ENCODE measurements around the gene EPHA7.

The EPHA7 gene

DNA sequence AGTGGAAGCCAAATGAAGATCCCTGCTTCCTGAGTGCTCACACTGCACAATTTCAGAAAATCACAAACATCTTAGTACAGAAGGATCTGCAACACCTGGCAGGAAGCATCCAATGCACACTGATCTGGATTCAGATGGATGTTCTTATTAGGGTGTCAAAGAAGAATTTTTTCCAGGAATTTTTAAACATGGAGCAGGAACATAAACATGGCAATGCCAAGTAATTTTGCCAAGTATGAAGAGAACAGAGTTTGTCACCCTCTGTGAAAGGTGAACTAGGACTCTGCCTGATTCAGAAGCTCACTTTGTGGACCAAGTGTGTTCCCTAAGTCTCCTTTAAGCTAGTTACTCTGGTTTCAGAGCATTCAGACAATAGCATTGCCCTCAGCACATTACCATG is 208.5 kb downstream of the EPHA7 start:
- no peak for TF ChIP-seq ZFX (IDR thresholded peaks at IDR 0.05; ENCODE audit: borderline replicate concordance)
- TF ChIP-seq, protein P1, sequence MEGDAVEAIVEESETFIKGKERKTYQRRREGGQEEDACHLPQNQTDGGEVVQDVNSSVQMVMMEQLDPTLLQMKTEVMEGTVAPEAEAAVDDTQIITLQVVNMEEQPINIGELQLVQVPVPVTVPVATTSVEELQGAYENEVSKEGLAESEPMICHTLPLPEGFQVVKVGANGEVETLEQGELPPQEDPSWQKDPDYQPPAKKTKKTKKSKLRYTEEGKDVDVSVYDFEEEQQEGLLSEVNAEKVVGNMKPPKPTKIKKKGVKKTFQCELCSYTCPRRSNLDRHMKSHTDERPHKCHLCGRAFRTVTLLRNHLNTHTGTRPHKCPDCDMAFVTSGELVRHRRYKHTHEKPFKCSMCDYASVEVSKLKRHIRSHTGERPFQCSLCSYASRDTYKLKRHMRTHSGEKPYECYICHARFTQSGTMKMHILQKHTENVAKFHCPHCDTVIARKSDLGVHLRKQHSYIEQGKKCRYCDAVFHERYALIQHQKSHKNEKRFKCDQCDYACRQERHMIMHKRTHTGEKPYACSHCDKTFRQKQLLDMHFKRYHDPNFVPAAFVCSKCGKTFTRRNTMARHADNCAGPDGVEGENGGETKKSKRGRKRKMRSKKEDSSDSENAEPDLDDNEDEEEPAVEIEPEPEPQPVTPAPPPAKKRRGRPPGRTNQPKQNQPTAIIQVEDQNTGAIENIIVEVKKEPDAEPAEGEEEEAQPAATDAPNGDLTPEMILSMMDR (IDR thresholded peaks at IDR 0.05) = no peak
- no peak overlapping the region for H3K27ac ChIP-seq

DNA sequence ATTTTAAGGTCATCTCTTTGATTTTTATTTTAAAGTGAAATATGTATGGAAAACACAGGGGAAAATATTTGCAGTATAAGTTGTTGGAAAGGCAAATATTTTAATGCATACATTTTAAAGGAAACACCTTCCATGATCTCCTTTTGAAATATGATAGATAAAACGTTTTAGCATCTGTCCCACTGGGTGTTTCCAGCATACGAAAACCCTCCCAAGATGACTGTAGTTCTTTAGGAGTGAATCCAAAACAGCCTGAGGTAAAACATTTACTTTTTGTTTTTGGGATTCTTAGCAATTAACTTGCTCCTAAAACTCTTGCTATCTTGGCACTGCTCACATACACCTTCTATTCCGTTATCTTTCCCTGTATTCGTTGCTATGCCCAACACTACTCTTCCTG is 210.0 kb downstream of the EPHA7 start:
- H3K27ac ChIP-seq = no peak overlapping the region
- no peak for TF ChIP-seq ZFX (IDR thresholded peaks at IDR 0.05; ENCODE audit: borderline replicate concordance)
- TF ChIP-seq, protein P1 (IDR thresholded peaks at IDR 0.05) = no peak

DNA sequence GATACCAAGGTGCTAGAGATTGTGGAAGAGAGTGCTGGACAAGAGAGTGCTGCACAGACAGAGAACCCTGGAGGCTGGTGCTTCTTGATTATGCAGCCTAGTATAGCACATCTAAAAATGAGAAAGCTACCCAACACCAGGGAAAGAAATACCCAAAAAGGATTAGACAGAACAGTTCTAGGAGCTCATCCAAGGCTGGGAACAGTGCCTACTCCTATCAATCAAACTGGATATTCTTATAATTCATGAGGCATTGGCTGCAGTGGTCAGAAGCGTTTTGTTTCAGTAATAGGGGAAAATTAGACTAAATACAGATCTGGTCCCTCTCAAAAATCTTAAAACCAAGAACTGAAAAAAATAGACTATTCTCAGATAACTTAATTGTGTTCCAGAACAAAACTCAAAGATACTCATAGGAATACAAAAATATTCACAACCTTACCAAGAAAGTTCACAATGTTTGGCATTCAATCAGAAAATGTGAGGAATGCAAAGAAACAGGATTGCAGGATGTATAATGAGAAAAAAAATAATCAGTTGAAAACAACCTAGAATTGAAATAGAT is 222.9 kb downstream of the EPHA7 start:
- H3K27ac ChIP-seq = no peak overlapping the region

DNA sequence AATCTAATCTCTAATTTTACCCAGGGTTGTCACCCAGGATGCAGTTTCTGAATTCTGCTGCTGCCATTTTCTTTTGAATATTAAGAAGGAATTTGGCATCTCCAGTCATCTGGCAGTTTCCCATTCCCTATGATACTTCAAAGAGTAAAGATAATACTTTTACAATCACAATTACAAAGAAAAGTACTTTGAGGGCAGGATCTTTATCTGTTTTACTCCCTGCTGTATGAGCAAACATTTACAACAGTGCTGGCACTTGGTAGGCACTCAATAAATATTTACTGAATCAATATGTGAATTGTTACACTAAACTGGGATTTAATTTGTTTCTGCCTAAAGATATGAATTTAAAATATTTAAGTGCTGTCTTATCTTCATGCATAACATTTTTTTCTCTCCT is 224.9 kb downstream of the EPHA7 start:
- no peak for TF ChIP-seq ZFX (IDR thresholded peaks at IDR 0.05; ENCODE audit: borderline replicate concordance)
- TF ChIP-seq, protein P1 (IDR thresholded peaks at IDR 0.05) = no peak
- no peak overlapping the region for H3K27ac ChIP-seq

More for the DNA sequence above, 222.9 kb downstream of the EPHA7 start:
- TF ChIP-seq, protein P1 (IDR thresholded peaks at IDR 0.05) = no peak

DNA sequence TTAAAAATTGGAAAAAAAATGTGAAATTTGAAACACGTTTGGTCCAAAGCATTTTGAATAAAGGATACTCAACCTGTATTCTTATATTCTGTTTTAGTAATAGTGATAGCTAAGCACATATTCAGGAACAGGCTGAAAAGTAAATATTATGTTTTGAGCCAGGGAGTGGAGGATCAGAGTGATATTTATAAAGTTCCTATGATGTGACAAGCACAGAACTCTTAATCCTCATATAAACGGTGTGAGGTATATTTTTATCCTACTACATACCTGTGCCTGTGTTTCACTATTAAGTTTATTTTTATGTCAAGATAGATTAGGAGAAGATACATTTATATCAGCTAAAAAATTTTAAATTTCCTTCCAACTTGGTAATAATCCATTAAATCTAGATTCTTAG is 225.5 kb downstream of the EPHA7 start:
- no peak overlapping the region for H3K27ac ChIP-seq
- TF ChIP-seq, protein P1 (IDR thresholded peaks at IDR 0.05) = no peak
- no peak for TF ChIP-seq ZFX (IDR thresholded peaks at IDR 0.05; ENCODE audit: borderline replicate concordance)
